ENCODE results near the gene FAM50A. TPM values are rescaled to one million over a fixed set of nuclear protein-coding genes. Genes with fewer than 3 reads are reported as not detected.

FAM50A gene
- total and polyA plus RNA-seq, 2 donors (not counting 1 experiment from before 2014, with no cell fraction given), result 44.5 to 79.8 TPM

- Mint-ChIP-seq H3K4me3 (peak within 1 kb of the TSS; percentile 88), H3K27me3 (no peaks in the 10 kb centered on the region), H3K27ac (peak within 1 kb of the TSS; percentile 94), H3K4me1 (peaks cover 19% of the 10 kb centered on the region), H3K9me3 (ENCODE audit: insufficient read depth) (no peaks in the 10 kb centered on the region)
- Histone ChIP-seq H3K4me1 (ENCODE audit: control insufficient read depth in 2 of 2, insufficient read depth in 2 of 2, low read length in 2 of 2) (peaks cover 5 to 16% of the 10 kb centered on the region in 2 donors), H3K36me3 (replicated peaks in 1 of 2; ENCODE audit: control extremely low read depth in 1 of 2, control insufficient read depth in 1 of 2, extremely low read depth in 1 of 2, insufficient read depth in 2 of 2, low read length in 1 of 2) (peaks cover 0 to 4% of the 10 kb centered on the region in 2 experiments), H3K27ac (ENCODE audit: low read length in 2 of 2) (peak within 1 kb of the TSS; percentile 75 to 84), H3K9me3 (ENCODE audit: control extremely low read depth in 1 of 3, control insufficient read depth in 2 of 3, insufficient read depth in 1 of 3, low read length in 2 of 3) (no peaks in the 10 kb centered on the region), H2AFZ (ENCODE audit: insufficient read depth, low read depth, low read length, poor library complexity, severe bottlenecking) (peak within 1 kb of the TSS; percentile 65), H3K27me3 (replicated peaks in 1 of 4; ENCODE audit: control extremely low read depth in 1 of 4, control insufficient read depth in 3 of 4, insufficient read depth in 4 of 4, low read length in 3 of 4) (no peaks in the 10 kb centered on the region), H3K79me2 (ENCODE audit: control insufficient read depth, insufficient read depth, low read length) (peaks cover 4% of the 10 kb centered on the region), H3K4me3 (ENCODE audit: control extremely low read depth in 1 of 5, extremely low read depth in 1 of 5, insufficient read depth in 1 of 5, low read depth in 2 of 5, low read length in 4 of 5) (peak within 1 kb of the TSS in 4 of 5 experiments; percentile 51 to 59 (median 54)), H3K4me2 (replicated peaks; ENCODE audit: low read depth, low read length, poor library complexity, severe bottlenecking) (peak within 1 kb of the TSS; percentile 75), H4K20me1 (ENCODE audit: control insufficient read depth, insufficient read depth, low read length, poor library complexity, severe bottlenecking) (no peaks in the 10 kb centered on the region), H3K9ac (ENCODE audit: low read length) (peak within 1 kb of the TSS; percentile 49)
- intact Hi-C loops (cut with micrococcal nuclease), result loop anchor here (1.0 to 5.0 kb wide), 3 partner anchors 11 to 37 kb away; partner anchors contain the start of genes FAM3A, FAM50A and SLC10A3
- ChIA-PET POLR2A (interaction anchor here (0.6 to 1.8 kb wide), 4 partner anchors 10 to 233 kb away, joined by 5 to 17 read pairs (median 6); partner anchors contain the start of gene PLXNA3), CTCF (interaction anchor here (1.9 kb wide), 1 partner anchor 48 kb away, joined by 5 read pairs; no protein-coding TSS in a partner anchor)
- TF ChIP-seq CTCF (IDR thresholded peaks at IDR 0.05) (no peak), EZH2 (IDR thresholded peaks at IDR 0.05; ENCODE audit: borderline replicate concordance, insufficient read depth, low read depth, low read length, poor library complexity, severe bottlenecking) (no peak)
- 0% methylated on average over 60 of the region's 85 CpGs for WGBS (ENCODE audit: insufficient coverage)
- DNase-seq (peak; percentile 94), ATAC-seq (ENCODE audit: low read depth) (peak; percentile 88)
Observed at GRCh38 chrX:154478728-154479622, 35.0 kb downstream of the FAM50A start, which contains the start of gene LAGE3. LAGE3 (minus strand) TSS chrX:154479281; CDS start chrX:154478915, 366 bp downstream.

Data from B cell (primary cell).